ENCODE results near the gene C2CD4D.
"Not testable (repeated sequence)": the region's sequence is repeated elsewhere in the genome, so short reads cannot be mapped to it uniquely, and the experiment has no call there.

C2CD4D gene

DNA sequence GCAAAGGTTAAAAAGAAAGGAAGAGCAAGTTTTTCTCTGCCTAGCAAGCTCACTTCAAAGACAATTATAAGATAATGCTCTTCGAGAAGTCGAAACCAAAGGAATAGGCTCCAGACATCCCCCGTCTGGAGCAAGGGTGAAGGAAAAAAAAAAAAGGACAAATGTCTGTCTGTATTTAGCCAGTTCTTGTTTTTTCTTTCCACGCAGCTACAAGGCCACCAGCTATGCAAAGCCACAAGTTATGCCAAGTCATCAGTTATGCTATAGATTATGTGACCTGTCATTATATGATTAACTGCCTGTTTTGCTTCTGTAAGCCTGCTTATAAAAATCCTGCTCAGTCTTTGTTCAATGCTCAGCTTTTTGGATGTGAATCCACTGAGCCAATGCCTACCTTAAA, 16.3 kb upstream of the C2CD4D start:
- no peak overlapping the region for H3K4me3 ChIP-seq
- H3K27ac ChIP-seq = peak overlapping the region in 1 of 2 donors; percentile 1
- no peak for DNase-seq (ENCODE audit: low spot score)
- TF ChIP-seq CTCF (IDR thresholded peaks at IDR 0.05) = no peak

- not testable (repeated sequence) for H3K4me3 ChIP-seq; DNase-seq (ENCODE audit: low spot score)
- H3K27ac ChIP-seq = peak overlapping the region in 1 of 2 donors; percentile 1
These were observed 15.9 kb upstream of the C2CD4D start for GRCh38 chr1:151855516-151855915.

DNA sequence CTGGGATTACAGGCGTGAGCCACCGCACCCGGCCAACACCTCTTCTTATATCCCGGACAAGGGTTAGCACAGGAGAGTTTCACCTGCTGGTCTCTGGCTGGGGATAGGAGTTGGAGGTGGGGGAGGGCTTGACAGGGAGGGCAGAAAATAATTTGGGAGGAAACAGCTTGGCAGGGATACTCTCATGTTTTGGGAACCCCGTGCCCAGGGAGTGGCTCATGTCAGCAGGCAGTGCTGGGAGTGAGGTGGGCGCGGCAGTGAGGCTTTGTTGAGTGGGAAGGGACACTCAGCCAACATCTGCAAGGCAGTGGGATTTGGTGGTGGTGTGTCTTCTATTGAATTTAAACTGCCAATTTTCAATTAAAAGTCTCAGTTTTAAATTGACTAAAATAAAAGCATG, 15.0 kb upstream of the C2CD4D start:
- no peak for TF ChIP-seq CTCF (IDR thresholded peaks at IDR 0.05)
- H3K4me3 ChIP-seq = no peak overlapping the region
- no peak for DNase-seq (ENCODE audit: low spot score)
- no peak overlapping the region for H3K27ac ChIP-seq

DNA sequence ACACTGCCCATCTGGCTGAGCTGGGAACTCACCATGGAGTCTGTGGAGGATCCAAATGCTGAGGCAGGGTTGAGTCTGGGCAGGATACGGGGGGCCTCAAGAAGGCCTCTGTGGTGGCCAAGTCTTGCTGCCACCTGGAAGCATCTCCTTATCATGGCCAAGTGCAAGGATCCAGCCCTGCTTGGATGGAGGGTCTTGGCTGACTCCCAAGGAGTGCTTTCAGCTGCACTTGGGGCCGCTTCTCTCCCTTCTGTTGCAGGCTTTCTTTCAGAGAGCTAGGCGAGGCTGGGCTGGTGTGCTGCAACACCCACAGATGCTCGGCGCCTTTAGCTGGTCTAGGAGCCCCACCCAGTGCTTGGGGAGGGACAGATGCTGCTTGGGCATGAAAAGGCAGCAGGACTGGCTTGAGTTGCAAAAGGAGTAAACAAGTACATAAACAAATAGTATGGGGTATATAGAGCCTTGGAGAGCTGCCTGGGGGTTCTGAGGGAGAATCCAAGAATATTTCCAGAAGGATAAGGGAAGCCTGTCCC, 13.9 kb upstream of the C2CD4D start, which contains the start of gene THEM5:
TSS of gene THEM5 (minus strand) at position 302 of the 533 bp plus-strand sequence. CDS start at position 155, 147 bp downstream.
- H3K4me3 ChIP-seq = no peak within 1 kb of the TSS
- DNase-seq (ENCODE audit: low spot score) = peak; percentile 50
- TF ChIP-seq CTCF (IDR thresholded peaks at IDR 0.05) = no peak
- no peak within 1 kb of the TSS for H3K27ac ChIP-seq

- no peak overlapping the region for H3K27ac ChIP-seq
- TF ChIP-seq CTCF (IDR thresholded peaks at IDR 0.05) = no peak
- peak; percentile 59 for DNase-seq (ENCODE audit: low spot score)
- H3K4me3 ChIP-seq = no peak overlapping the region
These were observed 13.1 kb upstream of the C2CD4D start for GRCh38 chr1:151852733-151853132.

GRCh38 chr1:151851886-151852285, 12.3 kb upstream of the C2CD4D start:
- peak; percentile 61 for DNase-seq (ENCODE audit: low spot score)
- no peak overlapping the region for H3K27ac ChIP-seq

GRCh38 chr1:151849871-151850270, 10.3 kb upstream of the C2CD4D start:
- TF ChIP-seq CTCF (IDR thresholded peaks at IDR 0.05) = no peak
- DNase-seq (ENCODE audit: low spot score) = no peak
- no peak overlapping the region for H3K4me3 ChIP-seq

More at GRCh38 chr1:151851886-151852285, 12.3 kb upstream of the C2CD4D start:
- H3K4me3 ChIP-seq = no peak overlapping the region
- TF ChIP-seq CTCF (IDR thresholded peaks at IDR 0.05) = no peak

More at GRCh38 chr1:151849871-151850270, 10.3 kb upstream of the C2CD4D start:
- H3K27ac ChIP-seq = no peak overlapping the region

Data from coronary artery (tissue), 2 donors.